Neural progenitor cell (in vitro differentiated cells): ENCODE results near the gene CYTH1.

Experiments
- EZH2 ChIP-seq: fragments of 200-600 bp; sonication (generic); IDR thresholded peaks from 2 replicates; pipeline ENCODE4 v1.6.1; 2017; ENCODE audit warnings: antibody characterized with exemption, mild to moderate bottlenecking, moderate library complexity
- TF ChIP-seq, protein P1 (sequence below): fragments of 200-600 bp; sonication (generic); IDR thresholded peaks from 2 replicates; pipeline ENCODE4 v1.5.1; 2017; ENCODE audit warnings: antibody characterized with exemption, mild to moderate bottlenecking

- TF ChIP-seq EZH2 = no peak
- TF ChIP-seq, protein P1, sequence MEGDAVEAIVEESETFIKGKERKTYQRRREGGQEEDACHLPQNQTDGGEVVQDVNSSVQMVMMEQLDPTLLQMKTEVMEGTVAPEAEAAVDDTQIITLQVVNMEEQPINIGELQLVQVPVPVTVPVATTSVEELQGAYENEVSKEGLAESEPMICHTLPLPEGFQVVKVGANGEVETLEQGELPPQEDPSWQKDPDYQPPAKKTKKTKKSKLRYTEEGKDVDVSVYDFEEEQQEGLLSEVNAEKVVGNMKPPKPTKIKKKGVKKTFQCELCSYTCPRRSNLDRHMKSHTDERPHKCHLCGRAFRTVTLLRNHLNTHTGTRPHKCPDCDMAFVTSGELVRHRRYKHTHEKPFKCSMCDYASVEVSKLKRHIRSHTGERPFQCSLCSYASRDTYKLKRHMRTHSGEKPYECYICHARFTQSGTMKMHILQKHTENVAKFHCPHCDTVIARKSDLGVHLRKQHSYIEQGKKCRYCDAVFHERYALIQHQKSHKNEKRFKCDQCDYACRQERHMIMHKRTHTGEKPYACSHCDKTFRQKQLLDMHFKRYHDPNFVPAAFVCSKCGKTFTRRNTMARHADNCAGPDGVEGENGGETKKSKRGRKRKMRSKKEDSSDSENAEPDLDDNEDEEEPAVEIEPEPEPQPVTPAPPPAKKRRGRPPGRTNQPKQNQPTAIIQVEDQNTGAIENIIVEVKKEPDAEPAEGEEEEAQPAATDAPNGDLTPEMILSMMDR = no peak
Measured at GRCh38 chr17:78683408-78683961, 98.6 kb downstream of the CYTH1 start.
